ENCODE measurements around the gene LDB2.
A peak's percentile ranks its signal among the peaks of the same experiment; 100 is the strongest.

The LDB2 gene

GRCh38 chr4:16750882-16751642, 147.4 kb downstream of the LDB2 start:
- no peak overlapping the region for H4K5ac ChIP-seq (ENCODE audit: low read length)
- no peak overlapping the region for H2BK15ac ChIP-seq (replicated peaks; ENCODE audit: low read depth)
- no peak overlapping the region for H3K4ac ChIP-seq (ENCODE audit: low read depth, low read length)
- H2BK5ac ChIP-seq (ENCODE audit: low read length), result no peak overlapping the region
- H3K79me1 ChIP-seq (ENCODE audit: low read length), result peaks cover 11% of the 10 kb centered on the region
- H3K18ac ChIP-seq (ENCODE audit: low read length), result no peak overlapping the region
- H3K27ac ChIP-seq (ENCODE audit: low read depth, low read length), result no peak overlapping the region
- no peaks in the 10 kb centered on the region for H3K36me3 ChIP-seq (ENCODE audit: control insufficient read depth, insufficient read depth, low read length)
- H4K8ac ChIP-seq (ENCODE audit: low read depth, low read length), result no peak overlapping the region
- H3K23ac ChIP-seq (ENCODE audit: low read length), result no peak overlapping the region
- H2AK5ac ChIP-seq (ENCODE audit: low read length), result no peak overlapping the region
- no peaks in the 10 kb centered on the region for H3K27me3 ChIP-seq (ENCODE audit: insufficient read depth, low read length, poor library complexity)
- peaks cover 3% of the 10 kb centered on the region for H3K4me1 ChIP-seq (ENCODE audit: control insufficient read depth, low read depth, low read length)
- H3K4me3 ChIP-seq (ENCODE audit: low read length), result no peak overlapping the region
- DNase-seq, result no peak
- H3K79me2 ChIP-seq (ENCODE audit: control insufficient read depth, insufficient read depth, low read length), result no peaks in the 10 kb centered on the region
- no peak overlapping the region for H3K56ac ChIP-seq (ENCODE audit: low read length)
- no CpG with 5 or more reads among the region's 8 CpGs for WGBS (ENCODE audit: extremely low coverage, insufficient coverage, low lambda C conversion rate)
- H2BK120ac ChIP-seq (ENCODE audit: low read depth, low read length), result no peak overlapping the region
- H3K4me2 ChIP-seq (ENCODE audit: low read length), result no peak overlapping the region
- no peak overlapping the region for H3K9ac ChIP-seq (ENCODE audit: low read length)

GRCh38 chr4:16750216-16750615, 148.2 kb downstream of the LDB2 start:
- H2BK120ac ChIP-seq (ENCODE audit: low read depth, low read length), result no peak overlapping the region
- DNase-seq, result no peak
- no peak overlapping the region for H4K5ac ChIP-seq (ENCODE audit: low read length)
- no peak overlapping the region for H3K4ac ChIP-seq (ENCODE audit: low read depth, low read length)
- no peak overlapping the region for H3K23ac ChIP-seq (ENCODE audit: low read length)
- H2AK5ac ChIP-seq (ENCODE audit: low read length), result no peak overlapping the region
- no peak overlapping the region for H3K18ac ChIP-seq (ENCODE audit: low read length)
- H3K4me3 ChIP-seq (ENCODE audit: low read length), result no peak overlapping the region
- no peak overlapping the region for H2BK5ac ChIP-seq (ENCODE audit: low read length)
- H3K79me2 ChIP-seq (ENCODE audit: control insufficient read depth, insufficient read depth, low read length), result no peaks in the 10 kb centered on the region
- no peak overlapping the region for H3K4me2 ChIP-seq (ENCODE audit: low read length)
- H2BK15ac ChIP-seq (replicated peaks; ENCODE audit: low read depth), result no peak overlapping the region
- no peak overlapping the region for H3K56ac ChIP-seq (ENCODE audit: low read length)
- no peak overlapping the region for H3K9ac ChIP-seq (ENCODE audit: low read length)
- H3K36me3 ChIP-seq (ENCODE audit: control insufficient read depth, insufficient read depth, low read length), result no peaks in the 10 kb centered on the region
- H3K79me1 ChIP-seq (ENCODE audit: low read length), result peaks cover 13% of the 10 kb centered on the region
- WGBS (ENCODE audit: extremely low coverage, insufficient coverage, low lambda C conversion rate), result no CpG with 5 or more reads among the region's 2 CpGs
- no peak overlapping the region for H4K8ac ChIP-seq (ENCODE audit: low read depth, low read length)
- H3K27me3 ChIP-seq (ENCODE audit: insufficient read depth, low read length, poor library complexity), result no peaks in the 10 kb centered on the region
- H3K4me1 ChIP-seq (ENCODE audit: control insufficient read depth, low read depth, low read length), result peaks cover 3% of the 10 kb centered on the region
- no peak overlapping the region for H3K27ac ChIP-seq (ENCODE audit: low read depth, low read length)

- H3K4me1 ChIP-seq (ENCODE audit: control insufficient read depth, low read depth, low read length), result no peaks in the 10 kb centered on the region
- no peaks in the 10 kb centered on the region for H3K79me2 ChIP-seq (ENCODE audit: control insufficient read depth, insufficient read depth, low read length)
- no peak overlapping the region for H2BK15ac ChIP-seq (replicated peaks; ENCODE audit: low read depth)
- H2AK5ac ChIP-seq (ENCODE audit: low read length), result no peak overlapping the region
- H3K27ac ChIP-seq (ENCODE audit: low read depth, low read length), result no peak overlapping the region
- no peak overlapping the region for H3K18ac ChIP-seq (ENCODE audit: low read length)
- H3K36me3 ChIP-seq (ENCODE audit: control insufficient read depth, insufficient read depth, low read length), result no peaks in the 10 kb centered on the region
- no peak overlapping the region for H2BK5ac ChIP-seq (ENCODE audit: low read length)
- peaks cover 11% of the 10 kb centered on the region for H3K79me1 ChIP-seq (ENCODE audit: low read length)
- no CpG with 5 or more reads among the region's 3 CpGs for WGBS (ENCODE audit: extremely low coverage, insufficient coverage, low lambda C conversion rate)
- no peak overlapping the region for H3K9ac ChIP-seq (ENCODE audit: low read length)
- H3K4me2 ChIP-seq (ENCODE audit: low read length), result no peak overlapping the region
- no peak for DNase-seq
- no peak overlapping the region for H3K23ac ChIP-seq (ENCODE audit: low read length)
- H4K5ac ChIP-seq (ENCODE audit: low read length), result no peak overlapping the region
- H3K27me3 ChIP-seq (ENCODE audit: insufficient read depth, low read length, poor library complexity), result no peaks in the 10 kb centered on the region
- H3K4ac ChIP-seq (ENCODE audit: low read depth, low read length), result no peak overlapping the region
- H4K8ac ChIP-seq (ENCODE audit: low read depth, low read length), result no peak overlapping the region
- no peak overlapping the region for H2BK120ac ChIP-seq (ENCODE audit: low read depth, low read length)
- H3K56ac ChIP-seq (ENCODE audit: low read length), result no peak overlapping the region
- no peak overlapping the region for H3K4me3 ChIP-seq (ENCODE audit: low read length)
Measured at GRCh38 chr4:16745887-16746286, 152.6 kb downstream of the LDB2 start.

GRCh38 chr4:16745009-16745635, 153.3 kb downstream of the LDB2 start:
- no peaks in the 10 kb centered on the region for H3K27me3 ChIP-seq (ENCODE audit: insufficient read depth, low read length, poor library complexity)
- H3K4me1 ChIP-seq (ENCODE audit: control insufficient read depth, low read depth, low read length), result no peaks in the 10 kb centered on the region
- no CpG with 5 or more reads among the region's 7 CpGs for WGBS (ENCODE audit: extremely low coverage, insufficient coverage, low lambda C conversion rate)
- no peak overlapping the region for H3K4me3 ChIP-seq (ENCODE audit: low read length)
- H2BK120ac ChIP-seq (ENCODE audit: low read depth, low read length), result no peak overlapping the region
- no peak overlapping the region for H2BK5ac ChIP-seq (ENCODE audit: low read length)
- H2BK15ac ChIP-seq (replicated peaks; ENCODE audit: low read depth), result no peak overlapping the region
- no peak overlapping the region for H3K9ac ChIP-seq (ENCODE audit: low read length)
- peaks cover 10% of the 10 kb centered on the region for H3K79me1 ChIP-seq (ENCODE audit: low read length)
- H4K5ac ChIP-seq (ENCODE audit: low read length), result no peak overlapping the region
- H3K27ac ChIP-seq (ENCODE audit: low read depth, low read length), result no peak overlapping the region
- no peaks in the 10 kb centered on the region for H3K36me3 ChIP-seq (ENCODE audit: control insufficient read depth, insufficient read depth, low read length)
- H2AK5ac ChIP-seq (ENCODE audit: low read length), result no peak overlapping the region
- no peak overlapping the region for H3K4me2 ChIP-seq (ENCODE audit: low read length)
- no peak overlapping the region for H3K18ac ChIP-seq (ENCODE audit: low read length)
- H3K56ac ChIP-seq (ENCODE audit: low read length), result no peak overlapping the region
- no peak overlapping the region for H4K8ac ChIP-seq (ENCODE audit: low read depth, low read length)
- H3K4ac ChIP-seq (ENCODE audit: low read depth, low read length), result no peak overlapping the region
- H3K79me2 ChIP-seq (ENCODE audit: control insufficient read depth, insufficient read depth, low read length), result no peaks in the 10 kb centered on the region
- peak; percentile 54 for DNase-seq
- no peak overlapping the region for H3K23ac ChIP-seq (ENCODE audit: low read length)

GRCh38 chr4:16741287-16741686, 157.2 kb downstream of the LDB2 start:
- Histone ChIP-seq H3K4me3 (ENCODE audit: low read length) (no peak overlapping the region), H2BK120ac (ENCODE audit: low read depth, low read length) (no peak overlapping the region), H3K4me1 (ENCODE audit: control insufficient read depth, low read depth, low read length) (no peaks in the 10 kb centered on the region), H4K5ac (ENCODE audit: low read length) (no peak overlapping the region), H3K36me3 (ENCODE audit: control insufficient read depth, insufficient read depth, low read length) (no peaks in the 10 kb centered on the region), H3K27me3 (ENCODE audit: insufficient read depth, low read length, poor library complexity) (no peaks in the 10 kb centered on the region), H3K4ac (ENCODE audit: low read depth, low read length) (no peak overlapping the region), H3K27ac (ENCODE audit: low read depth, low read length) (no peak overlapping the region), H3K4me2 (ENCODE audit: low read length) (no peak overlapping the region), H2AK5ac (ENCODE audit: low read length) (no peak overlapping the region), H3K79me2 (ENCODE audit: control insufficient read depth, insufficient read depth, low read length) (no peaks in the 10 kb centered on the region), H3K79me1 (ENCODE audit: low read length) (peaks cover 10% of the 10 kb centered on the region), H3K18ac (ENCODE audit: low read length) (no peak overlapping the region), H3K56ac (ENCODE audit: low read length) (no peak overlapping the region), H4K8ac (ENCODE audit: low read depth, low read length) (no peak overlapping the region), H2BK15ac (replicated peaks; ENCODE audit: low read depth) (no peak overlapping the region), H3K9ac (ENCODE audit: low read length) (no peak overlapping the region), H3K23ac (ENCODE audit: low read length) (no peak overlapping the region), H2BK5ac (ENCODE audit: low read length) (no peak overlapping the region)
- DNase-seq, result no peak
- no CpG with 5 or more reads among the region's 3 CpGs for WGBS (ENCODE audit: extremely low coverage, insufficient coverage, low lambda C conversion rate)

Data from mesendoderm (in vitro differentiated cells).